Adipocyte (in vitro differentiated cells): ENCODE measurements around the gene SETD6.

Source experiments
- DNase-seq: peaks from one replicate; pipeline ENCODE4 v3.0.0-alpha.2; 2015; ENCODE audit warnings: low read depth
- H3K27me3 ChIP-seq: replicated peaks from 2 replicates; pipeline ENCODE4 v1.7.0; 2013; ENCODE audit warnings: mild to moderate bottlenecking, low read length, moderate library complexity; ENCODE audit not compliant: control insufficient read depth, insufficient read depth
- H3K36me3 ChIP-seq: 2 replicates; pipeline ENCODE4 v1.7.0; 2013; ENCODE audit warnings: low read length, mild to moderate bottlenecking, moderate library complexity; ENCODE audit not compliant: control insufficient read depth, insufficient read depth, severe bottlenecking
- H3K4me1 ChIP-seq: 2 replicates; pipeline ENCODE4 v1.7.0; 2013; ENCODE audit warnings: mild to moderate bottlenecking, low read length, moderate library complexity; ENCODE audit not compliant: control insufficient read depth, insufficient read depth
- H3K4me3 ChIP-seq: 2 replicates; pipeline ENCODE4 v1.7.0; 2013; ENCODE audit warnings: mild to moderate bottlenecking, low read length, moderate library complexity
- H3K9ac ChIP-seq: 2 replicates; pipeline ENCODE4 v1.7.0; 2013; ENCODE audit warnings: mild to moderate bottlenecking, low read length, moderate library complexity
- H3K9me3 ChIP-seq: 2 replicates; pipeline ENCODE4 v1.7.0; 2013; ENCODE audit warnings: mild to moderate bottlenecking, low read length, moderate library complexity; ENCODE audit not compliant: control insufficient read depth

The SETD6 gene

DNA sequence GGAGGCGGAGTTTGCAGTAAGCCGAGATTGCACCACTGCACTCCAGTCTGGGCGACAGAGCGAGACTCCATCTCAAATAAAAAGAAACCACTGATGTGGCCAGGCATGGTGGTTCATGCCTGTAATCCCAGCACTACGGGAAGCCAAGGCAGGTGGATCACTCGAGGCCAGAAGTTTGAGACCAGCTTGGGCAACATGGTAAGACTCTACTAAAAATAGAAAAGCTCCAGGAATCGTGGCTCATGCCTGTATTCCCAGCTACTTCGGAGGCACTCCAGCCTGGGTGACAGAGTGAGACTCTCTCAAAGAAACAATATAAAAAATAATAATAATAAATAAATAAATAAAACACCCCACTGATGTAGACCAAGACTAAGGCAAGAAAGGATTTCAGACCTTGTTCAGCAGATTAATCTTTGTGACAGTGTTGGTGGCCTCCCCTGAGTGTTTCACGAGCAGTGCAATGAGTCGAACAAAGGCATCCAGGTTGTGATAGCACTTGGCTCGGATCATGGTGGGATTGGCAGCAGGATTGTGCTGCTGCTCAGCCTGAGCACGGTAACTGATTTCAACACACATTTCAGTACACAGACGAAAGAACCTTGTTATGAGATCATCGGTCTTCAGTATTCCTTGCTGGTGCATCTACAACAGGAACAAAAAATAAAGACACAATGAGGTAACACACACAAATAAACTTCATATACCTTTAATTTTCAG is 18.6 kb downstream of the SETD6 start:
- Histone ChIP-seq H3K9me3 (no peaks in the 10 kb centered on the region), H3K4me1 (no peaks in the 10 kb centered on the region), H3K9ac (no peak overlapping the region), H3K27me3 (no peaks in the 10 kb centered on the region), H3K36me3 (peaks cover 96% of the 10 kb centered on the region), H3K4me3 (no peak overlapping the region)
- no peak for DNase-seq

DNA sequence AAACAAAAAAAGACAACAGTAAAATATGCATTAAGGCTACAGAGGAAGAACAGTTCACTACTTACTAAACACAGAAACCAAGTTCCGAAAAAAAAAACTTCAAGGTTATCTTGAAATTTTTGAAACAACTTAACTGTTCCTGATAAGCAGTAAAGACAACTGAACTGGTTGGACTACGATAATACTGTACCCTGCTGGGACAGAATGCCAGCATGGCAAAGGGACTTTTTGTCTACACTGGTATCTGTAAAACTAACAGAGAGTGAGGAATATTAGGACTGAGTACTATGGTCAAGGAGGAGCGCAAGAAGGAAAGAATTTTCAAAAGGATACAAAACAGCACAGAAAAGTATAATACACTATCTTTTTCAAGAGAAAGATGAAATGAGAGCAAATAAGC is 19.8 kb downstream of the SETD6 start:
- H3K36me3 ChIP-seq, result peaks cover 96% of the 10 kb centered on the region
- DNase-seq, result no peak

DNA sequence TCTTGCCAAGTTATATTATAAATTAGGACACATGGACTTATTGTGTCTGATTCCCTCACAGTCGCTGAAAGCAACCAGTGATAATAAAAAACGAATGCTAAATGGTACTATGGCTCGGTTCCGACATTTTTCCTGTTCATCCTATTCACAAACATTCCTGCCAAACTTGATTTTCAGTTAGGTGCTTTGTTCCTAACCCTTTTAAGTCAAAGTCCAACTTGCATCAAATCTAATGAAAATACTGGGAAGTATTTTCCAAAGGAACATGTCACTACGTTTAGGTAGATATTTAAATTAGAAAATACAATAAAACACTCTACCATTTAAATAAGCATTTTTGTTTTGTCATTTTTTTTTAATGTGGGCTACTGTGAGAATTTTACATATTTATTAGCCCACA is 21.0 kb downstream of the SETD6 start:
- no peak for DNase-seq
- H3K36me3 ChIP-seq, result peaks cover 95% of the 10 kb centered on the region
- H3K4me1 ChIP-seq, result no peaks in the 10 kb centered on the region
- H3K9me3 ChIP-seq, result no peaks in the 10 kb centered on the region
- no peaks in the 10 kb centered on the region for H3K27me3 ChIP-seq
- H3K4me3 ChIP-seq, result no peak overlapping the region
- H3K9ac ChIP-seq, result no peak overlapping the region

More for the DNA sequence above, 19.8 kb downstream of the SETD6 start:
- H3K4me3 ChIP-seq, result no peak overlapping the region
- H3K9ac ChIP-seq, result no peak overlapping the region
- no peaks in the 10 kb centered on the region for H3K4me1 ChIP-seq
- H3K27me3 ChIP-seq, result no peaks in the 10 kb centered on the region
- no peaks in the 10 kb centered on the region for H3K9me3 ChIP-seq

DNA sequence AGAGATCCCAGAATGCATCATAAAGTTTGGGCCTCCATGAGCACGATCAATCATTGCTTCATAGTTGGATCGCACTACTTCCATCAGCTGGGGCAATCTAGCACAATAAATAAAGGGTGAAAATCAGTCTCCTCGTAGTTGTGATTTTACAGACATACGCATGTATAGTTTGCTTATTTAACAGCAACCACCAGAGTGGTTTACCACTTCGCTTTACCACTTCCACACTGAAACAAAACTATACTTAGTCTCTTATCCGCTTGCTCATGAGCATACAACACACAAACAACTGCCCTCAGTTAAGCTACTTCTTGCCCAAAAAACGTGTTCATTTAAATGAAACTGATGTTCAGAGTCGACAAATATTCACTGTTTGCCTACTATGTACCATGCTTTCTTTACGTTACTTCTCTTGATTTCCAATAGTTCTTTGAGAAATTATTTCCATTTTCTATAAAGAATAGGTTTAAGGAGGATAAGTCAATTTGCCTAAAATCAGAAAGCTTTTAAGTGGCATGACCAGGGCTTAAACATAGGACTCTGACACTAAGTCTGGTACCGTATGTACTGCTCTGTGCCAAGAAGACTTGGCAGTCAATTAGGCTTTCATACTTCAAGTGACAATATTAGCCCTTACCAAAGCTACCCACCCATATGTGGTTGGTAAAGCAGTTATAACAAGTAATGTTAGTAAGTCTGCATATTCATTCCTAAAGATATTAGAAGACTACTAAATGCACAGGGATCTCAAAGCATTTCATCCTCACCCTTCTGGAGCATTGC is 22.0 kb downstream of the SETD6 start:
- H3K36me3 ChIP-seq, result peaks cover 94% of the 10 kb centered on the region
- no peak overlapping the region for H3K9ac ChIP-seq
- no peaks in the 10 kb centered on the region for H3K27me3 ChIP-seq
- peaks cover 5% of the 10 kb centered on the region for H3K4me1 ChIP-seq
- H3K4me3 ChIP-seq, result no peak overlapping the region
- DNase-seq, result no peak
- no peaks in the 10 kb centered on the region for H3K9me3 ChIP-seq

DNA sequence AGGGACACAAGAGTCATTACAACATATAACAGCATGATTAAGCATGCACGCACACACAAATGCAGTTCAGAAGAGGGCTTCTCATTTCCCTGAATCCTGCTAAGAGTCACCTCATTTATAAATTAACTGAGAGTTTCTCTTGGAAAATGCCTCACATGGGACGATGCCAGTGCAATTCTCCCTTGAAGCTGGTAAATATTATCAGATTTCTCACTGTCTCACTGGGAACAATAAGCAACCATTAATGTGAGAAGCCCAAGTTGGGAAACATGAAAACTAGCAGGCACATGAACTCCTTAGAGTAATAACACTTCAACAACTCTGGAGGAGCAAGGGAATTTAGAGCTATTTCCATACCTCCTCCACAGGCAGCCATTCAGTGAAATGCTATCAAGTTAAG is 26.4 kb downstream of the SETD6 start:
- Histone ChIP-seq H3K9me3 (no peaks in the 10 kb centered on the region), H3K9ac (no peak overlapping the region), H3K27me3 (no peaks in the 10 kb centered on the region), H3K4me3 (no peak overlapping the region), H3K36me3 (peaks cover 96% of the 10 kb centered on the region), H3K4me1 (peaks cover 5% of the 10 kb centered on the region)
- DNase-seq, result no peak

DNA sequence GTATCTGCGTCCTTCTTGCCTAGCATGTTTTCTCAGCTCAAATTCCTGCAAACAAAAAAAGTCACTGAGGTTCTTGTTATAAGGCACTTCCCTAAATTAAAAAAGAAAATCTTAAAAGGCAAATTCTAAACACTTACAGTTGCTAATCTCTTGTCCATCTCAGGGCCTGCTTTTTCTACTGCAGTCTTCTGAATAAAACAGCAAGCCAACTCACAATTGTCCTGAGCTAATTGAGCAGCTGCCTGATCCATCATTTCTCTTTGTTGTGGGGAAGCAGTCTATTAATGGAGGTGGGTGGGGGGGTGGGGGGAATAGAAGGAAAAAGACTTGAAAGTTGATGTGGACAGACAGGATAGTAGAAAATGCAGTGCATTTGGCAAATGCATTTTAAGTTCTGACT is 27.0 kb downstream of the SETD6 start:
- no peak overlapping the region for H3K9ac ChIP-seq

DNA sequence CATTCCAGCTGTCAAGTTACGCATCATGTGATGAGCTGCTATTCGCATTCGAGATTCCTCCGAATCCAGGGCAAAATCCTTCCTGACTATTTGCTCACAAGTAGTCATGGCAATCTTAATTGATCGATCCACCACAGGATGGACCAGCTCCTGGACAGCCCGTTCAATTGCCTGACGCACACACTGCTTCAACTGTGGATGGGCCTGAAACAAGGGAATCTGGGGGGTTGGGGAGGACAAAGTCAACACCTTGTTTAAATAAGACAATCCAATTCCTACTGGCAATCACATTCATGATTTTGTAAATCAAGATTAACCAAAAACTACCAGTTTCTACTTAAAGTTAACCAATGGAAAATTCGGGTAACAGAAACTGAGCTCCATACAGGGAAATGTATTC is 28.4 kb downstream of the SETD6 start:
- Histone ChIP-seq H3K9me3 (no peaks in the 10 kb centered on the region), H3K36me3 (peaks cover 96% of the 10 kb centered on the region), H3K4me1 (peaks cover 5% of the 10 kb centered on the region), H3K27me3 (no peaks in the 10 kb centered on the region), H3K4me3 (no peak overlapping the region), H3K9ac (no peak overlapping the region)
- no peak for DNase-seq

More for the DNA sequence above, 27.0 kb downstream of the SETD6 start:
- H3K27me3 ChIP-seq, result no peaks in the 10 kb centered on the region
- no peak overlapping the region for H3K4me3 ChIP-seq
- peaks cover 5% of the 10 kb centered on the region for H3K4me1 ChIP-seq
- DNase-seq, result no peak
- no peaks in the 10 kb centered on the region for H3K9me3 ChIP-seq
- peaks cover 96% of the 10 kb centered on the region for H3K36me3 ChIP-seq

DNA sequence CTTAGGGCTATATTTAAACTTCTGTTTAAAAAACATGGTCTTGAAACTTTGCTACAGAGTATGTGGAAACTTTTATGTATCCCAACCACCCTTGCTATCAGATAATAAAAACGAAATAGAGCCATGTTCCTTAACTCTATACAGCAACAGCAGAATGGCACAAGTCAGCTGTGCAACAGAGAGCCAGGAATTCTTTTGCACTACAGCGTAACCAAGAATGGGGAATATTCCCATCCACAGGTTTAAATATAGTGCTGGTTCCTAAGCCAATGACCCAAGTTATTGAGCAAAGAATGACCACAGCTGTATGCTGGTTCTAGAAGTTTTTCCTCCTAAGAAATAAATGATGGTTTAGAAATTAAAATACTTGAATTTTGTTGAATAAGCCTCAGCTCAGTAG is 33.1 kb downstream of the SETD6 start:
- Histone ChIP-seq H3K27me3 (no peaks in the 10 kb centered on the region), H3K9me3 (no peaks in the 10 kb centered on the region), H3K4me3 (no peak overlapping the region), H3K9ac (no peak overlapping the region), H3K36me3 (peaks cover 98% of the 10 kb centered on the region), H3K4me1 (no peaks in the 10 kb centered on the region)
- no peak for DNase-seq

DNA sequence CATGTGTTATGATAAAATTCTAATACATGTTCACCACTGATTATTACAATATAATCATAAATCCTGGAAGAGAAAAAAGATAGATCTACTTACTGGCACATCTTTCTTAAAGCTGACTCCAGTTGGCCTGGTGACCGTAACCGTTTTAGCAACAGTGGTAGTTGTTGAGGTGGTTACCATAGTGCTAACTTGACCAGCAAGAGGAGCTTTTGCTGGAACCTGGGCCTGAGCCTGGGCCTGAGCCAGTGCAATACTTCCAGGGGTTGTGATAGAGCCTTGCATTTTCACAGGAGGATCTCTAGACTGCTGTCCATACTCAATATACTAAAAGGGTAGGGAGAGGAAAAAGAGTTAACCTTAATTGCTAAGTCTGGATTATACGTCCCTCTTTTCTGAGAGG is 36.2 kb downstream of the SETD6 start:
- Histone ChIP-seq H3K4me3 (no peak overlapping the region), H3K27me3 (no peaks in the 10 kb centered on the region), H3K9ac (no peak overlapping the region), H3K4me1 (no peaks in the 10 kb centered on the region), H3K9me3 (no peaks in the 10 kb centered on the region), H3K36me3 (peaks cover 98% of the 10 kb centered on the region)
- DNase-seq, result no peak

DNA sequence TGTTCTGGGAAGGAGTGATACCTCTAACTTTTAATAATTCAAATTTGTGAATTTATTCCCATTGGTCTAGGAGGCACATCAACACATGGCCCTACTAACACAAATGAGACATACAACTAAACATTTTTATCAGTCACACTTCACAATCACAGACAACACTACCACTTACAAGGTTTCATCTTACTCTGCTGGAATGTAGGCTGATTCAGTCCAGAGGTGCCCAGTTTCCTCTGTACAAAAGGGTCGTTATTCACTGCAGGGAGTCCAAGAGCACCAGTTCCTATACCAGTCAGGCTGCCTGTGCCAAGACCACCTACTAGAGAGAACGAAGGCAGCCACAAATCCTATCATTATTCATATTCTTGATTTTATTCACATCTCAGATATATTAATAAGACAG is 41.4 kb downstream of the SETD6 start:
- no peaks in the 10 kb centered on the region for H3K27me3 ChIP-seq
- H3K9me3 ChIP-seq, result no peaks in the 10 kb centered on the region
- no peak overlapping the region for H3K4me3 ChIP-seq
- peaks cover 92% of the 10 kb centered on the region for H3K36me3 ChIP-seq
- H3K4me1 ChIP-seq, result no peaks in the 10 kb centered on the region
- peak; percentile 19 for DNase-seq
- H3K9ac ChIP-seq, result no peak overlapping the region

DNA sequence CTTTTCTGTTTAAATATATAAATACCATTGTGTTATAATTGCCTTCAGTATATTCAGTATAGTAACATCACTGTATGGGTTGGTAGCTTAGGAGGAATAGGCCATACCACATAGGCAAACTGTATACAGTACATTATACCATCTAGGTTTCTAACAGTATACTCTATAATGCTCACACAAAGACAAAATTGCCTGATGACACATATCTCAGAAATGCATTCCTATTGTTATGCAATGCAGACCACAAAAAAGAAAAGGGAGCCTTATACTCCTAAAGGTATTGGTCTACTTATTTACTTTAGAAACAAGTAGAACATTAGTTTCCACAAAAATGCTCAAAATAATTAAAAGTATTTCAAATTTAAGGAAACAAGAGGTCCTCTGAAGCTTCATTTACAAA is 47.9 kb downstream of the SETD6 start:
- DNase-seq, result peak; percentile 73

More for the DNA sequence above, 47.9 kb downstream of the SETD6 start:
- Histone ChIP-seq H3K4me3 (no peak overlapping the region), H3K9me3 (no peaks in the 10 kb centered on the region), H3K36me3 (peaks cover 83% of the 10 kb centered on the region), H3K9ac (no peak overlapping the region), H3K27me3 (no peaks in the 10 kb centered on the region), H3K4me1 (peaks cover 12% of the 10 kb centered on the region)
